GM18873 (cell line): Measurements from ENCODE around the gene HIP1.
A peak's percentile ranks its signal among the peaks of the same experiment; 100 is the strongest.
"Not testable (repeated sequence)": the region's sequence is repeated elsewhere in the genome, so short reads cannot be mapped to it uniquely, and the experiment has no call there.

Experiments used
- ATAC-seq: cut with Tn5 transposase; IDR thresholded peaks from one replicate; pipeline ENCODE4 v1.9.1; 2021; ENCODE audit warnings: mild to moderate bottlenecking, moderate library complexity, moderate number of reproducible peaks; ENCODE audit not compliant: unreplicated experiment, low FRiP score

Gene HIP1

GRCh38 chr7:75687246-75688088, 51.3 kb downstream of the HIP1 start:
- no peak for ATAC-seq

GRCh38 chr7:75686551-75686950, 52.2 kb downstream of the HIP1 start:
- no peak for ATAC-seq

- ATAC-seq: not testable (repeated sequence)
These were observed 56.7 kb downstream of the HIP1 start for GRCh38 chr7:75682052-75682451.

DNA sequence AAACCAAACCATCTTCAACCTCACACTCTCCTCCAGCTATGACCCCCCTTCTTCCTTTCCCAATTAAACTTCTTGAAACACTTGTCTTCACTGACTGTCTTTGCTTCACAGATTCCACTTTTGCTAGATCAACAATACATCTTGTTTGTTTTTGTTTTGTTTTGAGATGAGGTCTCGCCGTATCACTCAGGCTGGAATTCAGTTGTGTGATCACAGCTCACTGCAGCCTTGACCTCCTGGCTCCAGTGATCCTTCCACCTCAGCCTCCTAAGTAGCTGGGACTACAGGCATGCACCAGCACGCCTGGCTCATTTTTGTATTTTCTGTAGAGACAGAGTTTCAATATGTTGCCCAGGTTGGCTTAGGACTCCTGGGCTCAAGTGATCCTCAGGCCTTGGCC, 59.7 kb downstream of the HIP1 start:
- no peak for ATAC-seq

GRCh38 chr7:75669579-75669978, 69.2 kb downstream of the HIP1 start:
- no peak for ATAC-seq

DNA sequence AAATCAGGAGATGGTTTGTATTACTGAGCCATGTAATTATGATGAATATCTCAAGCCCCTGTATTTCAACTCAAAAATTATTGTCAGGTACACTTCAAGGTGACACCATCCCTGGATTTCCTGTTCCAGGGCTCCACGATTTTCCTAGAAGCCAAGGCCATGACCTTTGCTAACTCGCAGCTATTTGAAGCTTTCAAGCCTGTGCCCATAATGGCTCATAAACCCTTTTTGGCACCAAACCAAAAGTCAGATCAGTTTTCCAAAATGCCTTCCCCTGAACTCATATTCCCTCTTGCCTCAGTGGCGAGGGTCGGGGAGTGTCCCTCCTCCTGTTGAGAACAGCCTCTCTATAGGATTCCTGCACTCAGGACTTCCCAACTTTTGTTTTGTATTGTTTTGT, 70.8 kb downstream of the HIP1 start:
- no peak for ATAC-seq

DNA sequence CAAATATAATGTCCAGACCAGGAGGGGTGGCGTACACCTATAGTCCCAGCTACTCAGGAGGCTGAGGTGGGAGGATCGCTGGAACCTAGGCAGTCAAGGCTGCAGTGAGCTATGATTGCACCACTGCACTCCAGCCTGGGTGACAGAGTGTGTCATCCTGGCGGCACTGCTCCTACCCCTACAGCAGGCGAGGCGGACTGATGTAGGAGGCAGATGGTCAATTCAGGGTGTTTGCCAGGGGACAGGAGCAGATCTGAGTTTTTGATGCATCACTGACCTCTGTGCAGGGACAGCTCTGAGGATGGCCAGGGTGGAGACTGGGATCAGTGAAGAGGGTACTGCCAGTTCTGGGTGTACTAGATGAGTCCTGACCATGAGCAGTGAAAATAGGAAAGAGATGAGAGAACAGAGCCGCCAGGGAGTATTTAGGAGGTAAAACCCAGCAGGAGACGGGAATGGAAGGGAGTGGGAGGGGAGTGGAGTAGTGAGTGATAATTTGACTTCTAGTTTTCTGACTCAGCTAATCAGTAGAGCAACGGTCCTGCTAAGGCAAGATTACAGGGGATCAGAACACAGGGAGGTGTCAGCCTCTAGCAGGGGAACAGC, 75.3 kb downstream of the HIP1 start:
- peak; percentile 41 for ATAC-seq

DNA sequence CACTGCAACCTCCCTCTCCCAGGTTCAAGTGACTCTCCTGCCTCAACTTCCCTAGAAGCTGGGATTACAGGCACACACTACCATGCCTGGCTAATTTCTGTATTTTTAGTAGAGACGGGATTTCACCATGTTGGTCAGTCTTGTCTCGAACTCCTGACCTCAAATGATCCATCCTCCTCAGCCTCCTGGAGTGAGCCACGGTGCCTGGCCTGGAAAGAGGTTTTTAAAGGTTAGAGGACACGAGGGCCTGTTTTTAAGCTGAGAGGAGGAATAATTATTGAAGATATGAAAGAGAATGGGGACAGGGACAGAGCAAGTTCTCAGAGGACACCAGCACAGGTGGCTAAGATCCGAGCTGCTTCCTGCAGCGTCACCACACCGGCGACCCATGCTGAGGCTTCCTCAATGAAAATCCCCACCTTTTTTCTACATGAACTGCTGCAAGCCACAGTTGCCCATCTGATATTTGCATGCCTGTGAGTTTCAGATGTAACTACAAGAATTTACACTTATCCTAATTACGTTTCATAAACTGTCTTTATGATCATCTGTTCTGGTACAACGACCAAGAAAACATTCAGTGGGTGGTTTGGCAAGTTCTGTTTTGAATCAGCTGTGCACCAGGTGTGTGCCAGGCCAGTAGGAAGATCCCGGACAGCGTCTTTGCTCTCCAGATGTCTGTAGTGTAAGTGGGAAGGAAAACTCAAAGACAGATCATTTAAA, 76.0 kb downstream of the HIP1 start:
- peak; percentile 83 for ATAC-seq

GRCh38 chr7:75660566-75661215, 78.0 kb downstream of the HIP1 start:
- ATAC-seq: no peak

DNA sequence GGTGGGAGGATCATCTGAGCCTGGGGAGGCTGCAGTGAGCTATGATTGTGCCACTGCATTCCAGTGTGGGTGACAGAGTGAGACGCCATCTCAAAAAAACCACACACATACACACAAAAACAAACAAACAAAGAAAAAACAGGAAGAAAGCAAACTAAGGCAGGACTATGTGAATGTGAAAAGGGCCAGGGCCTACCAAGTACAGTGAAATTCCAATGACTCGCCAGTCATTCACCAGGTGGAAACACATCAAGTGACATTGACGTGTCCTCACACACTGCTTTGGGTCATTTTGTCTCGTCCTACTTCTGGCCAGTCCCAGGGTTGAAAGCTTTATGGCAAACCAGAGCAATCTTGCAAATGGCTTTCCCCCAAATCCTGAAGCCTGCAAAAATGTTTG, 79.9 kb downstream of the HIP1 start:
- ATAC-seq: no peak

DNA sequence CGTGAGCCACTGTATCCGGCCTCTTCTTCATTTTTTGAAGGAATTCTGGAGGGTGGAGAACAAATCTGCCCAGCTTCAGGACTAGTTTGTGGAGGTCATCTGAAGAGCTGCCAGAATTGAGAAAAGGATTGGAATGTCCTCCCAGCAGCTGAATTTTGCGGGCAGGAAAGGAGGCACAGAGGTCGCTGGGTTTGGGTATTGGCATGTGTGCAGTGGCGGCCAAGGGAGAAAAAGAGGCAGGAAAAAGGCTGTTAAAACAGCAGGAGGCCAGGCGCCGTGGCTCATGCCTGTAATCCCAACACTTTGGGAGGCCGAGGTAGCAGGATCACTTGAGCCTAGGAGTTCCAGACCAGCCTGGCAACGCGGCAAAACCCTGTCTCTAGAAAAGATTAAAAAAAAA, 80.4 kb downstream of the HIP1 start:
- ATAC-seq: no peak

DNA sequence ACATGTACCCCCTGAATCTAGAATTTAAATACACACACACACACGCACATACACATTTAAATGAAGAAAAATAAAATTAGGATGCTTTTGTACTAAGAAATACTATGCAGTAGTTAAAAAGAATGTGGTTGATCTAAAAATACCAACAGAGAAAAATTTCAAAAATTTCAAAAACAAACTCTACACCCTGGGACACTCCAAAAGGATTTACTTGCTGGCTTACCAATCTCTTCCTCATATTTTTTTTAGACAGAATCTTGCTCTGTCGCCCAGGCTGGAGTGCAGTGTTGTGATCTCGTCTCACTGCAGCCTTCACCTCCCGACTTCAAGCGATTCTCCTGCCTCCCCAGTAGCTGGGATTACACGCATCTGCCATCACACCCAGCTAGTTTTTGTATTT, 80.9 kb downstream of the HIP1 start:
- ATAC-seq: no peak

DNA sequence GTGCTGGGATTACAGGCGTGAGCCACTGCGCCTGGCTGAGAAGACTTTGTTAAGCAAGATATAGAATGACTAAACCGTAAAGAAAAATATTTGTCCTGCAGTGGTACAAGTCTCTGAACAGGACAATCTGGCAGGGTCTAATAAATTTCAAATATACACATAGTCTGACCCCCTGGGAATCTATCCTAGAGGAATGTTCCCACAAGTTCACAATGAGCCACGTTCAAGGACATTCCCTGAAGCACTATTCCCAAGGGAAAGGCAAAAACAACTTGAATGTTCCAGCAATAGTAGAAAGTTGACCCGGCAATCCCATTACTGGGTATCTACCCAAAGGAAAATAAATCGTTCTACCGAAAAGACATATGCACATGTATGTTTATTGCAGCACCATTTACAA, 82.0 kb downstream of the HIP1 start:
- ATAC-seq: no peak

DNA sequence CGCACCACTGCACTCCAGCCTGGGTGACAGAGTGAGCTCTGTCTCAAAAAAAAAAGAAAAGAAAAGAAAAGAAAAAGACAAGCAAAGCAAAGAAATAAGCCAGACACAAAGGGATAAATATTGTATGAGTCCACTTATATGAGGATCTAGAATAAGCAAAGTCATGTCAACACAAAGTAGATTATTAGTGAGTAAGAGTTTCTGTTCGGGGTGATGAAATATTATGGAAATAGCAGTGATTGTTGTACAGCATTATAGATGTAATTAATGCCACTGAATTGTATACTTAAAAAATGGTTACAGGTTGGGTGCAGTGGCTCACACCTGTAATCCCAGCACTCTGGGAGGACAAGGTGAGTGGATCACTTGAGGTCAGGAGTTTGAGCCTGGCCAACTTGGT, 83.2 kb downstream of the HIP1 start:
- ATAC-seq: no peak

DNA sequence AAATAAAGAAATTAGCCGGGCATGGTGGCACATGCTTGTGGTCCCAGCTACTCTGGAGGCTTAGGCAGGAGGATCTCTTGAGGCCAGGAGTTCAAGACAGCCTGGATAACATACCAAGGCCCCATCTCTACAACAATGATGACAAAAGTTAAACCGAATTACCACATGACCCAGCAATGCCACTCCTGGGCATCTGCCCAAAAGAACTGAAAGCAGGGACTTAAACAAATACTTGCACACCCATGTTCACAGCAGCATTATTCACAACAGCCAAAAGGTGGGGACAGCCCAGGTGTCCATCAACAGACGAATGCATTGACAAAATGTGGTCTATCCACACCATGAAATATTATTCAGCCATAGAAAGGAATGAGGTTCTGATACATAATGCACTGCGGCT, 83.9 kb downstream of the HIP1 start:
- ATAC-seq: no peak

GRCh38 chr7:75653651-75654050, 85.1 kb downstream of the HIP1 start:
- ATAC-seq: no peak

GRCh38 chr7:75652788-75653187, 86.0 kb downstream of the HIP1 start:
- no peak for ATAC-seq

GRCh38 chr7:75650681-75651080, 88.1 kb downstream of the HIP1 start:
- ATAC-seq: no peak

DNA sequence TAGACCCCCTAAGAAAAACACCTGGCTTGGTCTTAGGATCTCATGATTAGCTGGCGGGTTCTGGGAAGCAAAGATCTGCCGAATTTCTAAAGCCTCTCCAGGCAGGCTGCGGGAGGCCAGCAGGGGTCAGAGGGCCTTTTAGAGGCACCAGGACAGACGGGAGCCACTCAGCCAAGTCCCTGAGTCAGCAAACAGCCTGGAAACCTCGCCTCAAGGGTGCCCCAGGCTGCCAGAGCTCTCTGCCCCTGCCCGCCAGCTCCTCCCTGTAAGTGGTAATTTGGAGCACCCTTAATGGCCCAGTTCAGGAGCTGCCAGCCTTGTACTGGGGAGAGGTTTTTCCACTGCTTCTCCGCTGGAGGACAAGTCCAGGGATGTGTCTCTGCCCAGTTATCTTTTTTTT, 88.7 kb downstream of the HIP1 start:
- ATAC-seq: no peak

GRCh38 chr7:75649462-75649861, 89.3 kb downstream of the HIP1 start:
- no peak for ATAC-seq
